ENCODE measurements around the gene RUFY4.
"Not testable (repeated sequence)": the region's sequence is repeated elsewhere in the genome, so short reads cannot be mapped to it uniquely, and the experiment has no call there.

Gene RUFY4

GRCh38 chr2:218043701-218044109, 25.3 kb upstream of the RUFY4 start:
- H4K20me1 ChIP-seq (ENCODE audit: insufficient read depth, low read length) = no peaks in the 10 kb centered on the region
- H3K27ac ChIP-seq (ENCODE audit: low read depth, low read length, poor library complexity, severe bottlenecking) = no peak overlapping the region
- H3K4me2 ChIP-seq (ENCODE audit: low read length) = no peak overlapping the region
- no peaks in the 10 kb centered on the region for H3K36me3 ChIP-seq (ENCODE audit: insufficient read depth, low read length)
- TF ChIP-seq CTCF (IDR thresholded peaks at IDR 0.05; ENCODE audit: low read length) (no peak), EZH2 (IDR thresholded peaks at IDR 0.05; ENCODE audit: borderline replicate concordance, low read length) (no peak)
- no peaks in the 10 kb centered on the region for H3K79me2 ChIP-seq (ENCODE audit: insufficient read depth, low read length)
- no peaks in the 10 kb centered on the region for H3K9me3 ChIP-seq (ENCODE audit: low read length)
- no peak overlapping the region for H3K9ac ChIP-seq (ENCODE audit: low read length)
- no peaks in the 10 kb centered on the region for H3F3A ChIP-seq (ENCODE audit: insufficient read depth, low read length)
- H3K27me3 ChIP-seq (ENCODE audit: insufficient read depth, low read length) = 0 out of 2 replicates have a peak, but pooled peaks cover 6% of the 10 kb centered on the region
- no peak overlapping the region for H3K4me3 ChIP-seq (ENCODE audit: low read depth, low read length, poor library complexity, severe bottlenecking)
- no peaks in the 10 kb centered on the region for H3K4me1 ChIP-seq (ENCODE audit: insufficient read depth, low read length, severe bottlenecking)
- no peaks in the 10 kb centered on the region for H3K9me2 ChIP-seq (ENCODE audit: low read depth, low read length)
- H2AFZ ChIP-seq (ENCODE audit: low read length) = no peak overlapping the region

GRCh38 chr2:218044599-218044998, 24.5 kb upstream of the RUFY4 start:
- not testable (repeated sequence) for H3K9me2 ChIP-seq (ENCODE audit: low read depth, low read length); H4K20me1 ChIP-seq (ENCODE audit: insufficient read depth, low read length); H3K4me1 ChIP-seq (ENCODE audit: insufficient read depth, low read length, severe bottlenecking); H3K4me3 ChIP-seq (ENCODE audit: low read depth, low read length, poor library complexity, severe bottlenecking); H3K9ac ChIP-seq (ENCODE audit: low read length); H3K27me3 ChIP-seq (ENCODE audit: insufficient read depth, low read length); H3K36me3 ChIP-seq (ENCODE audit: insufficient read depth, low read length); H3K79me2 ChIP-seq (ENCODE audit: insufficient read depth, low read length); H2AFZ ChIP-seq (ENCODE audit: low read length); H3K27ac ChIP-seq (ENCODE audit: low read depth, low read length, poor library complexity, severe bottlenecking); H3K9me3 ChIP-seq (ENCODE audit: low read length); H3F3A ChIP-seq (ENCODE audit: insufficient read depth, low read length); H3K4me2 ChIP-seq (ENCODE audit: low read length)

GRCh38 chr2:218046238-218046637, 22.8 kb upstream of the RUFY4 start:
- no peaks in the 10 kb centered on the region for H3K9me3 ChIP-seq (ENCODE audit: low read length)
- H3K4me1 ChIP-seq (ENCODE audit: insufficient read depth, low read length, severe bottlenecking) = no peaks in the 10 kb centered on the region
- no peak overlapping the region for H2AFZ ChIP-seq (ENCODE audit: low read length)
- no peak overlapping the region for H3K9ac ChIP-seq (ENCODE audit: low read length)
- H3K79me2 ChIP-seq (ENCODE audit: insufficient read depth, low read length) = no peaks in the 10 kb centered on the region
- H3K9me2 ChIP-seq (ENCODE audit: low read depth, low read length) = no peaks in the 10 kb centered on the region; the same call in 1 of the 2 replicates
- no peak for TF ChIP-seq EZH2 (IDR thresholded peaks at IDR 0.05; ENCODE audit: borderline replicate concordance, low read length)
- TF ChIP-seq CTCF (IDR thresholded peaks at IDR 0.05; ENCODE audit: low read length) = no peak
- H3K27ac ChIP-seq (ENCODE audit: low read depth, low read length, poor library complexity, severe bottlenecking) = no peak overlapping the region
- no peaks in the 10 kb centered on the region for H3F3A ChIP-seq (ENCODE audit: insufficient read depth, low read length)
- no peak overlapping the region for H3K4me3 ChIP-seq (ENCODE audit: low read depth, low read length, poor library complexity, severe bottlenecking)
- no peaks in the 10 kb centered on the region for H3K36me3 ChIP-seq (ENCODE audit: insufficient read depth, low read length)
- H4K20me1 ChIP-seq (ENCODE audit: insufficient read depth, low read length) = no peaks in the 10 kb centered on the region
- H3K27me3 ChIP-seq (ENCODE audit: insufficient read depth, low read length) = no peaks in the 10 kb centered on the region; the same call in 1 of the 2 replicates
- no peak overlapping the region for H3K4me2 ChIP-seq (ENCODE audit: low read length)

- Histone ChIP-seq H3K79me2 (ENCODE audit: insufficient read depth, low read length) (no peaks in the 10 kb centered on the region), H3K4me3 (ENCODE audit: low read depth, low read length, poor library complexity, severe bottlenecking) (no peak overlapping the region), H3K27me3 (ENCODE audit: insufficient read depth, low read length) (no peaks in the 10 kb centered on the region; the same call in 1 of the 2 replicates), H3K4me2 (ENCODE audit: low read length) (no peak overlapping the region), H2AFZ (ENCODE audit: low read length) (no peak overlapping the region), H3K36me3 (ENCODE audit: insufficient read depth, low read length) (no peaks in the 10 kb centered on the region), H4K20me1 (ENCODE audit: insufficient read depth, low read length) (no peaks in the 10 kb centered on the region), H3K4me1 (ENCODE audit: insufficient read depth, low read length, severe bottlenecking) (no peaks in the 10 kb centered on the region), H3F3A (ENCODE audit: insufficient read depth, low read length) (no peaks in the 10 kb centered on the region), H3K27ac (ENCODE audit: low read depth, low read length, poor library complexity, severe bottlenecking) (no peak overlapping the region), H3K9me3 (ENCODE audit: low read length) (no peaks in the 10 kb centered on the region), H3K9me2 (ENCODE audit: low read depth, low read length) (no peaks in the 10 kb centered on the region; the same call in 1 of the 2 replicates), H3K9ac (ENCODE audit: low read length) (no peak overlapping the region)
- TF ChIP-seq EZH2 (IDR thresholded peaks at IDR 0.05; ENCODE audit: borderline replicate concordance, low read length) (no peak), CTCF (IDR thresholded peaks at IDR 0.05; ENCODE audit: low read length) (no peak)
These were observed 21.4 kb upstream of the RUFY4 start for GRCh38 chr2:218047536-218048225.

Data from OCI-LY1 (cell line).